Kidney (tissue), 14 donors: ENCODE measurements around the gene THOC7. TPM values are rescaled to one million over a fixed set of nuclear protein-coding genes. Genes with fewer than 3 reads are reported as not detected.

Experiments
- DNase-seq, 5 donors: peaks; one replicate each; pipeline ENCODE4 v3.0.0-alpha.2; 2013 to 2020
- FAIRE-seq: peaks from 2 replicates; lab custom pipeline; 2012; peaks lifted over from hg19 to GRCh38; lab: Jason Lieb, UNC
- H3K27ac ChIP-seq, 2 donors: one replicate each; pipeline ENCODE4 v1.7.0; 2013; ENCODE audit warnings: low read depth in 2 of 2, low read length in 2 of 2, inconsistent platforms in 1 of 2
- H3K27me3 ChIP-seq: one replicate; pipeline ENCODE4 v1.7.1; 2013; ENCODE audit warnings: low read length, inconsistent platforms; ENCODE audit not compliant: control insufficient read depth, insufficient read depth
- H3K36me3 ChIP-seq, 3 donors: one replicate each; pipeline versions ENCODE4 v1.7.0 to v1.7.1; 2013; ENCODE audit warnings: low read length in 3 of 3, control low read depth in 1 of 3, inconsistent platforms in 1 of 3; ENCODE audit not compliant: insufficient read depth in 3 of 3, control insufficient read depth in 2 of 3
- H3K4me1 ChIP-seq, 3 donors: one replicate each; pipeline versions ENCODE4 v1.7.0 to v1.7.1; 2013; ENCODE audit warnings: low read length in 3 of 3, inconsistent platforms in 1 of 3, low read depth in 1 of 3; ENCODE audit not compliant: control insufficient read depth in 2 of 3, insufficient read depth in 2 of 3
- H3K4me3 ChIP-seq, 3 donors: one replicate each; pipeline versions ENCODE4 v1.7.0 to v1.8.1; 2013; ENCODE audit warnings: low read length in 3 of 3, control low read depth in 1 of 3, inconsistent platforms in 1 of 3
- H3K9ac ChIP-seq, 3 donors: one replicate each; pipeline versions ENCODE4 v1.7.0 to v1.7.1; 2013; ENCODE audit warnings: low read length in 3 of 3, control low read depth in 1 of 3, inconsistent platforms in 1 of 3
- H3K9me3 ChIP-seq, 3 donors: one replicate each; pipeline versions ENCODE4 v1.7.0 to v1.7.1; 2013; ENCODE audit warnings: low read length in 3 of 3, control low read depth in 1 of 3, inconsistent platforms in 1 of 3; ENCODE audit not compliant: control insufficient read depth in 2 of 3, insufficient read depth in 1 of 3
- CTCF ChIP-seq: IDR thresholded peaks from 3 replicates; pipeline ENCODE4 v1.5.1; 2012; ENCODE audit warnings: mild to moderate bottlenecking, moderate library complexity, borderline replicate concordance; ENCODE audit not compliant: insufficient read depth; ENCODE audit errors: extremely low read depth
- intact Hi-C: fragments of 100-400 bp; cut with DNase I; formaldehyde crosslinking; loops from one replicate; pipeline ENCODE4 v1.11.1; 2022
- polyA plus RNA-seq: library from polyadenylated mRNA; stranded (reverse); fragments of 350-450 nt; fragmentation: Illumina TruSeq; extraction: RNeasy Lipid Tissue Mini Kit (QIAGEN cat#74804); gene quantifications from one replicate; pipeline ENCODE4 v1.2.3, GENCODE V29; 2014; ENCODE audit warnings: low read depth, low replicate concordance; ENCODE audit not compliant: insufficient read depth
- total RNA-seq: library from RNA; stranded (reverse); fragmentation: NEBNext Ultra II Directional; extraction: Animal tissue kit (Norgen Biotek cat#: 25700); gene quantifications from one replicate; pipeline ENCODE4 v1.2.1, GENCODE V29; 2021
- donor health status: control.
- donor health status: control.
- donor health status: control.
- donor health status: control.
- donor health status: control.
- donor health status: DM: yes; HTN: yes; CAD: no.
- donor health status: Normal renal cell carcinoma (clear cell type).

THOC7 gene
- total and polyA plus RNA-seq, 2 donors from 2014 or later, result 55.2 to 99.5 TPM

- FAIRE-seq, result no peak
- Histone ChIP-seq H3K4me3 (no peak overlapping the region), H3K27me3 (no peaks in the 10 kb centered on the region), H3K9me3 (no peaks in the 10 kb centered on the region), H3K36me3 (no peaks in the 10 kb centered on the region), H3K9ac (no peak overlapping the region), H3K27ac (no peak overlapping the region), H3K4me1 (no peaks in the 10 kb centered on the region)
- no peak for TF ChIP-seq CTCF
- no peak for DNase-seq
- intact Hi-C loops, result no loop called here
Measured at GRCh38 chr3:63851287-63851686, 12.3 kb downstream of the THOC7 start.

- no peak overlapping the region for H3K4me3 ChIP-seq
- H3K9me3 ChIP-seq, result no peaks in the 10 kb centered on the region
- H3K27ac ChIP-seq, result no peak overlapping the region
- DNase-seq, result no peak
- no peaks in the 10 kb centered on the region for H3K27me3 ChIP-seq
- no peaks in the 10 kb centered on the region for H3K4me1 ChIP-seq
- H3K36me3 ChIP-seq, result no peaks in the 10 kb centered on the region
- H3K9ac ChIP-seq, result no peak overlapping the region
- TF ChIP-seq CTCF, result no peak
- FAIRE-seq, result no peak
- intact Hi-C loops, result no loop called here
Measured at GRCh38 chr3:63849175-63849574, 14.4 kb downstream of the THOC7 start.

- Histone ChIP-seq H3K27me3 (no peaks in the 10 kb centered on the region), H3K9me3 (no peaks in the 10 kb centered on the region), H3K4me3 (no peak overlapping the region), H3K4me1 (no peaks in the 10 kb centered on the region), H3K27ac (no peak overlapping the region), H3K9ac (no peak overlapping the region), H3K36me3 (no peaks in the 10 kb centered on the region)
- FAIRE-seq (no peak), DNase-seq (peak in 2 of 5 donors; percentile 24 to 45)
- TF ChIP-seq CTCF, result no peak
- intact Hi-C loops, result no loop called here
Measured at GRCh38 chr3:63847718-63848450, 15.7 kb downstream of the THOC7 start.
